Endothelial cell of umbilical vein (primary cell): ENCODE measurements around the gene TMEM178B. TPM values are rescaled to one million over a fixed set of nuclear protein-coding genes. Genes with fewer than 3 reads are reported as not detected.

Experiments used
- BruUV-seq: library from RNA; stranded (reverse); fragments of 400-500 nt; replicated peaks from 2 replicates; lab custom pipeline; 2021; lab: Mats Ljungman, UMichigan
- CTCF ChIA-PET: fragments of 300-600, 350-600 bp; sonication (Branson Sonifier 250); formaldehyde crosslinking; loops from one replicate; lab custom pipeline; 2021; ENCODE audit warnings: antibody characterized with exemption, inconsistent platforms; lab: Charles Lee
- POLR2A ChIA-PET: fragments of 300-600, 350-600 bp; sonication (Branson Sonifier 250); formaldehyde crosslinking; loops from one replicate; lab custom pipeline; 2021; ENCODE audit warnings: antibody characterized with exemption, inconsistent platforms; lab: Charles Lee
- DNase-seq: peaks from one replicate; pipeline ENCODE4 v3.0.0-alpha.2; 2011; ENCODE audit warnings: low read depth, low spot score
- FAIRE-seq: peaks from 2 replicates; lab custom pipeline; 2011; peaks lifted over from hg19 to GRCh38; lab: Jason Lieb, UNC
- H2AFZ ChIP-seq: 2 replicates; pipeline ENCODE4 v1.6.0; 2012; ENCODE audit warnings: low read depth, low read length, control low read depth, inconsistent platforms
- H3K27ac ChIP-seq: 2 replicates; pipeline ENCODE4 v1.5.1; 2011; ENCODE audit warnings: low read depth, mild to moderate bottlenecking, control low read depth, low read length, moderate library complexity; ENCODE audit not compliant: insufficient read depth
- H3K27me3 ChIP-seq, 2 experiments: 2 replicates each; pipeline versions ENCODE4 v1.6.0 to v1.6.1; 2011; ENCODE audit warnings: low read length in 2 of 2, mixed read lengths in 1 of 2; ENCODE audit not compliant: control insufficient read depth in 2 of 2, insufficient read depth in 2 of 2
- H3K36me3 ChIP-seq, 2 experiments: 2 replicates in 1 of 2; 3 replicates in 1 of 2; pipeline ENCODE4 v1.5.1; 2011; ENCODE audit warnings: low read length in 2 of 2, mild to moderate bottlenecking in 1 of 2, moderate library complexity in 1 of 2; ENCODE audit not compliant: control insufficient read depth in 2 of 2, insufficient read depth in 2 of 2; ENCODE audit errors: extremely low read depth in 1 of 2
- H3K4me1 ChIP-seq: 3 replicates; pipeline ENCODE4 v1.5.1; 2011; ENCODE audit warnings: mild to moderate bottlenecking, low read length; ENCODE audit not compliant: control insufficient read depth, insufficient read depth; ENCODE audit errors: extremely low read depth
- H3K4me2 ChIP-seq: 2 replicates; pipeline ENCODE4 v1.6.1; 2011; ENCODE audit warnings: low read length, control low read depth, mixed read lengths; ENCODE audit not compliant: insufficient read depth
- H3K4me3 ChIP-seq, 3 experiments: fragments of 200-600 bp in 1 of 3; sonication (generic), shearing (Covaris generic) in 1 of 3; replicated peaks in 1 of 3; 2 replicates each; pipeline ENCODE4 v1.5.1; 2011 to 2016; ENCODE audit warnings: control low read depth in 3 of 3, low read length in 3 of 3, mild to moderate bottlenecking in 2 of 3, inconsistent platforms in 1 of 3, low read depth in 1 of 3, moderate library complexity in 1 of 3; ENCODE audit not compliant: insufficient read depth in 1 of 3
- H3K79me2 ChIP-seq: 2 replicates; pipeline ENCODE4 v1.6.0; 2012; ENCODE audit warnings: low read length, inconsistent platforms; ENCODE audit not compliant: control insufficient read depth, insufficient read depth
- H3K9ac ChIP-seq: replicated peaks from 2 replicates; pipeline ENCODE3; 2011; ENCODE audit warnings: low read length, control low read depth; ENCODE audit not compliant: insufficient read depth; ENCODE audit errors: extremely low read depth
- H3K9me1 ChIP-seq: replicated peaks from 3 replicates; pipeline ENCODE4 v1.6.0; 2011; ENCODE audit warnings: mild to moderate bottlenecking, low read length; ENCODE audit not compliant: control insufficient read depth, insufficient read depth; ENCODE audit errors: extremely low read depth
- H3K9me3 ChIP-seq: replicated peaks from 2 replicates; pipeline ENCODE4 v1.5.1; 2012; ENCODE audit warnings: low read length, inconsistent platforms; ENCODE audit not compliant: control insufficient read depth, insufficient read depth
- H4K20me1 ChIP-seq: replicated peaks from 2 replicates; pipeline ENCODE3; 2011; ENCODE audit warnings: mild to moderate bottlenecking, low read length; ENCODE audit not compliant: control insufficient read depth, insufficient read depth; ENCODE audit errors: extremely low read depth
- CTCF ChIP-seq, 2 donors: IDR thresholded peaks; 1 replicate in 1 of 2; 2 replicates in 1 of 2; pipeline ENCODE4 v1.5.1; 2011; ENCODE audit warnings: low read length in 2 of 2, mild to moderate bottlenecking in 2 of 2, moderate library complexity in 2 of 2, control low read depth in 1 of 2, inconsistent platforms in 1 of 2, low read depth in 1 of 2; ENCODE audit not compliant: insufficient read depth in 1 of 2; ENCODE audit errors: extremely low read depth in 1 of 2
- EZH2 ChIP-seq: IDR thresholded peaks from 2 replicates; pipeline ENCODE4 v1.6.1; 2012; ENCODE audit warnings: borderline replicate concordance, low read depth, mild to moderate bottlenecking, moderate library complexity, low read length, inconsistent platforms; ENCODE audit not compliant: severe bottlenecking
- FOS ChIP-seq: IDR thresholded peaks from 2 replicates; pipeline ENCODE4 v1.6.1; 2011; ENCODE audit warnings: mild to moderate bottlenecking, low read length, moderate library complexity, borderline replicate concordance; ENCODE audit not compliant: insufficient read depth
- GATA2 ChIP-seq: IDR thresholded peaks from 2 replicates; pipeline ENCODE4 v1.7.0; 2011; ENCODE audit warnings: low read depth, mild to moderate bottlenecking, moderate library complexity, mixed read lengths, low read length; ENCODE audit not compliant: insufficient read length, insufficient read depth
- JUN ChIP-seq: IDR thresholded peaks from 2 replicates; pipeline ENCODE4 v1.6.1; 2011; ENCODE audit warnings: borderline replicate concordance, low read depth; ENCODE audit not compliant: insufficient read length, insufficient read depth
- MAX ChIP-seq: IDR thresholded peaks from 2 replicates; pipeline ENCODE4 v1.6.1; 2011; ENCODE audit not compliant: insufficient read depth, insufficient read length
- MYC ChIP-seq: IDR thresholded peaks from one replicate; pipeline ENCODE4 v1.6.1; 2011; ENCODE audit warnings: mild to moderate bottlenecking, low read depth, low read length
- POLR2A ChIP-seq: IDR thresholded peaks from 2 replicates; pipeline ENCODE4 v1.6.1; 2012; ENCODE audit warnings: low read depth, mild to moderate bottlenecking, control low read depth, low read length
- POLR2AphosphoS5 ChIP-seq: IDR thresholded peaks from 2 replicates; pipeline ENCODE4 v1.6.1; 2012; ENCODE audit warnings: low read depth, mild to moderate bottlenecking, control low read depth, low read length, moderate library complexity; ENCODE audit not compliant: insufficient read depth
- dilution Hi-C: fragments of 300-500 bp; cut with MboI; formaldehyde crosslinking; loops from one replicate; pipeline ENCODE4 v1.15.0; 2019; ENCODE audit warnings: low sequenced_read_pairs; ENCODE audit not compliant: extremely low pct_ligation_motif_present
- intact Hi-C: fragments of 100-400 bp; cut with micrococcal nuclease; formaldehyde crosslinking; loops from one replicate; pipeline ENCODE4 v1.10.0; 2022
- polyA plus RNA-seq, 4 experiments: library from polyadenylated mRNA; depleted of rRNA in 3 of 4; stranded (reverse) in 3 of 4; unstranded in 1 of 4; fragments of >200 nt; gene quantifications; 2 replicates each; pipeline versions ENCODE4 v1.2.1 to v1.2.3, GENCODE V29; 2011 to 2012; ENCODE audit warnings: missing spikeins in 1 of 4
- total RNA-seq: library from RNA; stranded (reverse); gene quantifications from 2 replicates; pipeline ENCODE4 v1.2.3, GENCODE V29; 2021

Gene TMEM178B
- total and polyA plus RNA-seq, 2 donors (not counting 3 experiments of a cell fraction or from before 2014, with no cell fraction given) = not detected

- TF ChIP-seq JUN = no peak
- TF ChIP-seq EZH2 = no peak
- no peak for TF ChIP-seq POLR2AphosphoS5
- TF ChIP-seq MYC = no peak
- no peak for TF ChIP-seq GATA2
- TF ChIP-seq FOS = no peak
- TF ChIP-seq CTCF (IDR thresholded peaks at IDR 0.05; ENCODE audit: extremely low read depth in 1 of 2, insufficient read depth in 1 of 2, low read depth in 1 of 2, low read length in 2 of 2) = no peak
- TF ChIP-seq MAX = no peak
- no peak for TF ChIP-seq POLR2A
- Histone ChIP-seq H3K36me3 (no peaks in the 10 kb centered on the region), H3K9me3 (no peaks in the 10 kb centered on the region), H3K4me3 (no peak overlapping the region), H3K9ac (no peak overlapping the region), H3K79me2 (no peaks in the 10 kb centered on the region), H3K4me2 (no peak overlapping the region), H3K27me3 (no peaks in the 10 kb centered on the region), H3K4me1 (no peaks in the 10 kb centered on the region), H4K20me1 (no peaks in the 10 kb centered on the region), H3K9me1 (no peaks in the 10 kb centered on the region), H3K27ac (no peak overlapping the region), H2AFZ (no peak overlapping the region)
- BruUV-seq = no TSS peak
- dilution Hi-C loops (no loop called here), intact Hi-C loops (no loop called here)
- no peak for FAIRE-seq
- no peak for DNase-seq
- ChIA-PET CTCF (no interaction called here), POLR2A (no interaction called here)
Measured at GRCh38 chr7:141497391-141497790, 423.5 kb downstream of the TMEM178B start.
